22Rv1 (cell line): ENCODE measurements around the gene NFXL1.

Experiments
- ZFX ChIP-seq: fragments of 450-650 bp; IDR thresholded peaks from 2 replicates; pipeline ENCODE4 v1.6.1; 2017; ENCODE audit warnings: antibody characterized with exemption, borderline replicate concordance
- TF ChIP-seq, protein P1 (sequence below): fragments of 450-650 bp; IDR thresholded peaks from 2 replicates; pipeline ENCODE4 v1.5.1; 2017; ENCODE audit warnings: mild to moderate bottlenecking

DNA sequence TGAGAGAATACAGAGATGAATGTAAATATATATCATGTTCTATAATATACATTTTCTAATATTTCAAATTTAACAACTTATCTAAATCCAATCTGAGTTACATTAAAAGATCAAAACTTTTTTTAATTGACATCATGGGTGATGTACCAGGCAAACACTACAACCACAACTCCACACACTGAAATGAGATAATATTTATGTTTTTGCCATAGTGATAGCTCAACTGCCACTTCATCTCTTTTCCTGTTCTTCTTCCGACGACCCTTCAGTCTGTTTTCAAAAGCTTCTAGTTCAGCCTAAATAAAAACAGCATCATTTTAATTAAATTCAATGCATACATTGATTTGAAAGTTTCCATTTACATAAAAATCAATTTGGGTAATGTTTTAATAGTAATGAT, 66.3 kb downstream of the NFXL1 start:
- TF ChIP-seq, protein P1, sequence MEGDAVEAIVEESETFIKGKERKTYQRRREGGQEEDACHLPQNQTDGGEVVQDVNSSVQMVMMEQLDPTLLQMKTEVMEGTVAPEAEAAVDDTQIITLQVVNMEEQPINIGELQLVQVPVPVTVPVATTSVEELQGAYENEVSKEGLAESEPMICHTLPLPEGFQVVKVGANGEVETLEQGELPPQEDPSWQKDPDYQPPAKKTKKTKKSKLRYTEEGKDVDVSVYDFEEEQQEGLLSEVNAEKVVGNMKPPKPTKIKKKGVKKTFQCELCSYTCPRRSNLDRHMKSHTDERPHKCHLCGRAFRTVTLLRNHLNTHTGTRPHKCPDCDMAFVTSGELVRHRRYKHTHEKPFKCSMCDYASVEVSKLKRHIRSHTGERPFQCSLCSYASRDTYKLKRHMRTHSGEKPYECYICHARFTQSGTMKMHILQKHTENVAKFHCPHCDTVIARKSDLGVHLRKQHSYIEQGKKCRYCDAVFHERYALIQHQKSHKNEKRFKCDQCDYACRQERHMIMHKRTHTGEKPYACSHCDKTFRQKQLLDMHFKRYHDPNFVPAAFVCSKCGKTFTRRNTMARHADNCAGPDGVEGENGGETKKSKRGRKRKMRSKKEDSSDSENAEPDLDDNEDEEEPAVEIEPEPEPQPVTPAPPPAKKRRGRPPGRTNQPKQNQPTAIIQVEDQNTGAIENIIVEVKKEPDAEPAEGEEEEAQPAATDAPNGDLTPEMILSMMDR: no peak
- no peak for TF ChIP-seq ZFX
